Effector memory CD4-positive, alpha-beta T cell (primary cell): ENCODE measurements around the gene PRKAG2.

ENCODE experiments used
- DNase-seq, 3 donors: peaks; one replicate each; pipeline ENCODE4 v3.0.0-alpha.2; 2020
- H3K27ac ChIP-seq: 2 replicates; pipeline ENCODE4 v1.7.0; 2013; ENCODE audit warnings: mild to moderate bottlenecking, low read length, moderate library complexity; ENCODE audit not compliant: insufficient read depth, poor library complexity, severe bottlenecking
- H3K27me3 ChIP-seq: replicated peaks from 2 replicates; pipeline ENCODE4 v1.7.0; 2013; ENCODE audit warnings: mild to moderate bottlenecking, low read length; ENCODE audit not compliant: insufficient read depth, control insufficient read depth, poor library complexity, severe bottlenecking
- H3K36me3 ChIP-seq: 2 replicates; pipeline ENCODE4 v1.7.0; 2013; ENCODE audit warnings: mild to moderate bottlenecking, low read length, moderate library complexity; ENCODE audit not compliant: control insufficient read depth, insufficient read depth
- H3K4me1 ChIP-seq: 2 replicates; pipeline ENCODE4 v1.7.0; 2013; ENCODE audit warnings: low read length, mild to moderate bottlenecking; ENCODE audit not compliant: control insufficient read depth, insufficient read depth, poor library complexity, severe bottlenecking
- H3K4me3 ChIP-seq: 2 replicates; pipeline ENCODE4 v1.7.0; 2013; ENCODE audit warnings: low read length, low read depth, mild to moderate bottlenecking; ENCODE audit not compliant: insufficient read depth, poor library complexity, severe bottlenecking
- H3K9me3 ChIP-seq: 2 replicates; pipeline ENCODE4 v1.7.0; 2013; ENCODE audit warnings: mild to moderate bottlenecking, low read length, moderate library complexity; ENCODE audit not compliant: control insufficient read depth

PRKAG2 gene

DNA sequence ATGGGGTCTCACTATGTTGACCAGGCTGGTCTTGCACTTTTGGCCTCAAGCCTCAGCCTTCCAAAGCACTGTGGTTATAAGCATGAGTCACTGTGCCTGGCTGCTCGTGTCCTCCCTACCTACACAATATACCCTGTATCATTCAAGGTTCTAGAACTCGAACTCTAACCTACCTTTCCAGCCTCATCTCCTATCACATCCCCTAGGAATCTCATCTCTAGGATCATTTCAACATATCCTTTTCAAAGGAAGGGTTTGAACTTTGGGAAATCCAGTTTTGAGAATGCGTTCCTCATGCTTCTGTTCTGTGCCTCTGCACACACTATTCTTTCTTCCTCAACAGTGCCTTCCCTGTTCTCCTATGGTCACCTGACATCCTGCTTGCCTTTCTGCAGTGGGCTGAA is 269.4 kb downstream of the PRKAG2 start:
- DNase-seq: no peak
- peaks cover 10% of the 10 kb centered on the region for H3K36me3 ChIP-seq
- H3K27ac ChIP-seq: no peak overlapping the region
- no peak overlapping the region for H3K4me3 ChIP-seq
- no peaks in the 10 kb centered on the region for H3K9me3 ChIP-seq
- no peaks in the 10 kb centered on the region for H3K27me3 ChIP-seq
- H3K4me1 ChIP-seq: no peaks in the 10 kb centered on the region

DNA sequence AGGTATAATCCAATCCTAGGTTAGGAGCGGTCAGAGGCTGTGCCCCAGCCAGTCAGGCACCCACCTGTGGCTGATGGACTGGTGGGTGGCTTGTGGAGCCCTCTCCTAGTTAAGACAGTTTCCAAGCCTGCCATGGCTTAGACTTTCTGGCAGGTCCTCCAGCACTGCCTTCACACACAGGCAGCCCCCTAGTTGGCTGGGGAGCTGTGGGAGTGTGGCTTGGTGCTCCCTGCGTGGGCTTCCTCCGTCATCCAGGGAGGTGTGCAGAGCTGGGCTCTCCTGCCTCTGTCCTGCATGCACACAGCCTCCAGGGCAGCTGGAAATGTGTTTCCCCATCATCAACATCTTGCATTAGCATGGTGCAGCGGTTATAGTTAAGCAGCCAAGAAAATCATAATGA is 273.0 kb downstream of the PRKAG2 start:
- no peak overlapping the region for H3K27ac ChIP-seq
- H3K4me3 ChIP-seq: no peak overlapping the region
- peaks cover 5% of the 10 kb centered on the region for H3K36me3 ChIP-seq
- DNase-seq: no peak
- H3K27me3 ChIP-seq: no peaks in the 10 kb centered on the region
- H3K4me1 ChIP-seq: no peaks in the 10 kb centered on the region
- no peaks in the 10 kb centered on the region for H3K9me3 ChIP-seq

DNA sequence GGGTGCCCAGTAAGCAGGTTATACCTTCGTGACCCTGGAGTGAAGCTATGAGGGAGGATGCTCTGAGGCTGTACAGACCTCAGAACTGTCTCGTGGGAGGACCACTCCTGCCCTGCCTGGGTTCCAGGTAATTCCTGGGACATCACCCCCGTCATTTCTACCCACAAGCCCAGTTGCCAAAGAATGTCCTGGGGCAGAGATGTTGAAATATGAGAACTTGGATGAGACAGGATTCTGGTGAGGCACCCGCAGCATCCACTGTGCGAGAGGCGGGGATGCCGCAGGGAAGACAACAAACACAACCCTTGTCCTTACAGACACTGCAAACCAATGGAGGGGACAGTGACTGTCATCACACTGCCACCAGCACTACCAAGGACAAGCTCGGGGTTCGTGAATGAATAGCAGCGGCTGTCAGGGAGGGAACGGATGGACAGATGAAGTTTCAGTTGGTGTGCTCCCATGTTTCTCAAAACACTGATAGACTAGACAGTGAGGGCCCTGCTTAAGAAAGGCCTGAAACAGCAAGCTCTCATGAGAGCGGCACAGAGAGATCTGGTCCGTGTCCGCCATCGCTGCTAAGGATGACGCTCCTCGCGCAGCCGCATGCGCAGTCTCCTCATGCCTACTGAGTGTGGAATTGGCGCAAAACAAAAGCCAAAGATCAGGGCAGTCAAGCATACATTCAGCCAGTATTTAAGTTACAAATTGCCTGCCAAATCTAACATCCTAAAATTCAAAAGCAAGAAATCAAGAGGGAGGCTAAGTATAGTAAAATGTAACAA is 275.2 kb downstream of the PRKAG2 start:
- no peak for DNase-seq
- Histone ChIP-seq H3K9me3 (no peaks in the 10 kb centered on the region), H3K4me3 (no peak overlapping the region), H3K27me3 (no peaks in the 10 kb centered on the region), H3K36me3 (peaks cover 5% of the 10 kb centered on the region), H3K4me1 (no peaks in the 10 kb centered on the region), H3K27ac (no peak overlapping the region)

DNA sequence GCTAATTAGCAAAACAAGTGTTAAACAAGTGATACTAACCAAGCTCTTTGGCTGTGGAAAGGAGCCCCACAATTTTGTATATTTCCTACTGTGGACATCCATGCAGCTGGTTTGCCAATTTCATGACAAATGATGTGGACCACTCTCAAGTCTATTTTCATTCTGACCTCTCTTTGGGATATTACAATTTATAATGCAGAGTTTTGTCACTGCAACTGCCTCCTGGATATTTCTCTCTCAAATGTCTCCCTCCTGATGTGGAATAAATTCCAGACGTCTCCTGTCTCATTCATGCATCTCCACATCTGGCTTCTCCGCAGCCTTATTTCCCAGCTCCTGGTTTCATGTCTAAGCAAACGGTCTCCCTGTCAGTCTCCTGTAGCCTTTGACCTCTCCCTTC is 276.6 kb downstream of the PRKAG2 start:
- H3K27ac ChIP-seq: no peak overlapping the region

DNA sequence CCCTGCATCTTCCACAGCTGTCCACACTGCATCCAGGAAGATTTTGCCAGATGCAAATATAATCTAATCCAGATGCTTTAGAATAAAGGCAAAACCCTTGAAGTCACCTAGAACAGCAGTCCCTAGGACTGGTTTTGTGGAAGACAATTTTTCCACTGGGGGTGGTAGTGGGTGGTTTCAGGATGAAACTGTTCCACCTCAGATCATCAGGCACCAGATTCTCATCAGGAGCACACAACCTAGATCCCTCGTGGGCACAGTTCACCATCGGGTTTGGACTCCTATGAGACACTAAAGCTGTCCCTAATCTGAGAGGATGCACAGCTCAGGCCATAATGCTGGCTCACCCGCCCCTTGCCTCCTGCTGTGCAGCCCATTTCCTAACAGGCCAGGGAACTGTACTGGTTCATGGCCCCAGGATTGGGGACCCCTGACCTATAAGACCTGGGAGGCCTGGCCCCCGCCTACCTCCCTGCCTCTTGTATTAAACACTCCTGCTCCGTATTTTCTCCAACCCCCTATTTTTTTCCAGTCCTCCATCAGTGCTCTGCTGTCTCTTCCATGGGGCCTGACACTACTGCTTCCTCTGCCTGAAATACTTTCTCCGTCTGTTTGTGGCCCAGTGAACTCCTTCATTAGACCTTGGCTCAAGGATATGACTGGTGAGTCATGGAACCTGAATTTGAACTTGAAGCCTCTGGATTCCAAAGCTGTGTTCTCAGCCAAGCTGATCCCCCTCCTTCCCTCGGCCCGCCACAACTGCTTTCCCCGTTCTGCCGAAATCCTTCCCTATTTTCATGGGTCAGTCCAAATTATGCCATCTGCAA is 277.3 kb downstream of the PRKAG2 start:
- Histone ChIP-seq H3K27ac (no peak overlapping the region), H3K4me1 (no peaks in the 10 kb centered on the region), H3K9me3 (no peaks in the 10 kb centered on the region), H3K36me3 (peaks cover 5% of the 10 kb centered on the region), H3K4me3 (no peak overlapping the region), H3K27me3 (no peaks in the 10 kb centered on the region)
- no peak for DNase-seq

More for the DNA sequence above, 276.6 kb downstream of the PRKAG2 start:
- Histone ChIP-seq H3K4me3 (no peak overlapping the region), H3K9me3 (no peaks in the 10 kb centered on the region), H3K36me3 (peaks cover 5% of the 10 kb centered on the region), H3K4me1 (no peaks in the 10 kb centered on the region), H3K27me3 (no peaks in the 10 kb centered on the region)
- DNase-seq: no peak

DNA sequence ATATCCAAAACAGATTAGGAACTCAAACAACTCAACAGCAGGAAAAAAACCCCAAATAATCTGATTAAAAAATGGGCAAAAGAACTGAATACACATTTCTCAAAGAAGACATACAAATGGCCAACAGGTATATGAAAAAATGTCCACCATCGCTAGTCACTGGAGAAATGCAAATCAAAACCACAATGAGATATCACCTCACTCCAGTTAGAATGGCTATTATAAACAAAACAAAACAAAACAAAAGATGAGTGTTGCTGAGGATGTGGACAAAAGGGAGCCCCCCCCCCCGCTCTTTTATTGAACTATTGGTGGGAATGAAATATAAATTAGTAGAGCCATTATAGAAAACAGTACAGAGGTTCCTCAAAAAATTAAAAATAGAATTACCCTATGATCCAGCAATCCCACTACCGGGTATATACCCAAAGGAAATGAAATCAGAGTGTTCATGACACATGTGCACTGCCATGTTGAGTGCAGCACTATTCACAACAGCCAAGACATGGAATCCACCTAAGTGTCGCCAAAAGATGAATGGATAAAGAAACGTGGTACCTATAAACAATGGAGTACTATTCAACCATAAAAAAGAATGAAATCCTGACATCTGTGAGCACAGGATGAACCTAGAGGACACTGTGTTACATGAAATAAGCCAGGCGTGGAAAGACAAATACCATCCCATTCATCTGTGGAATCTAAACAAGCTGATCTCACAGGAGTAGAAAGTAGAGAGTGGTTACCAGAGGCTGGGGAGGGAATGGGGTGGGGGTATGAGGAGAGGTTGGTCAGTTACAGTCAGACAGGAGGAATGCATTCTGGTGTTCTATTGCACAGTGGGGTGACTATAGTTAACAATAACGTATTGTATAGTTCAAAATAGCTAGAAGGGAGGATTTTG is 279.1 kb downstream of the PRKAG2 start:
- Histone ChIP-seq H3K4me3 (no peak overlapping the region), H3K27ac (no peak overlapping the region), H3K9me3 (no peaks in the 10 kb centered on the region), H3K27me3 (no peaks in the 10 kb centered on the region), H3K36me3 (no peaks in the 10 kb centered on the region), H3K4me1 (no peaks in the 10 kb centered on the region)
- DNase-seq: no peak

DNA sequence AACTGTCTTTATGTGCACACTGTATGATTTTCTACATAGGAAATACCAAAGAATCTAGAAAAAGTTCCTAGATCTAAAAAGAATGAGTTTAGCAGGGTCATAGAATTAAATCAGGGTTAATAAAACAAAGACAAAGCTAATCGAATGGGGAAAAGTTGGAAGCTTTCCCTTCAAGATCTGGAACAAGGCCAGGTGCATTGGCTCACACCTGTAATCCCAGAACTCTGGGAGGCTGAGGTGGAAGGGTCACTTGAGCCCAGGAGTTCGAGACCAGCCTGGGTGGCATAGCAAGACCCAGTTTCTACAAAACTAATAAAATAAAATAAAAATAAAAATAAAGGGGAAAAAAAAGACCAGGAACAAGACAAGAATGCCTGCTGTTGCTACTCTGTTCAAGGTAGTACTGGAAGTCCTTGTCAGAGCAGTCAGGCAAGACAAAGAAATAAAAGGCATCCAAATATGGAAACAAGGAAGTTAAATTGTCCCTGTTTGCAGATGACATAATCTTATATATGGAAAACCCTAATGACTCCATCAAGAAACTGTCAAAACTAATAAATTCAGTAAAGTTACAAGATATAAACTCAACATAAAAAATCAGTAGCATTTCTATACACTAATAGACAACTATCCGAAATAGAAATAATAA is 281.1 kb downstream of the PRKAG2 start:
- H3K27ac ChIP-seq: no peak overlapping the region
- no peaks in the 10 kb centered on the region for H3K4me1 ChIP-seq

DNA sequence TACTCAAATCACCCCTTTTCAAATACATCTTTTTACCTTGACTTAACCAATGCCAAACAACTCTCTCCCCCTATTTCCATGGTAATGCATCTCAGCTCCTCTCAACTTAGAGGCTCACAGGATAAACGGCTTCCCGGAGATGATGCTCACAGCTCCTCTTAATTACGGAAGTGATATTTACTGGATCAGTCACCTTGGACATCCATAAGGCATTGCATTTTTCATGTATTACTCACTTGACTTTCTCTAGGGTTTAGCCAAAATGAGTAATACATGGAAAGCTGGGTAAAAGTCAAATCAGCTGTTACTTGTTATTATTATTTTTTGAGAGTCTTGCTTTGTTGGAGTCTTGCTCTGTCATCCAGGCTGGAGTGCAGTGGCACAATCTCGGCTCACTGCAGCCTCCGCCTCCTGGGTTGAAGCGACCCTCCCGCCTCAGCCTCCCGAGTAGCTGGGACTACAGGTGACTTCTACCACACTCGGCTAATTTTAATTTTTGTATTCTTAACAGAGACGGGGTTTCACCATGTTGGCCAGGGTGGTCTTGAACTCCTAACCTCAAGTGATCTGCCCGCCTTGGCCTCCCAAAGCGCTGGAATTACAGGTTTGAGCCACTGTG is 283.9 kb downstream of the PRKAG2 start:
- DNase-seq: no peak
- no peak overlapping the region for H3K27ac ChIP-seq
- H3K36me3 ChIP-seq: no peaks in the 10 kb centered on the region
- no peaks in the 10 kb centered on the region for H3K27me3 ChIP-seq
- no peaks in the 10 kb centered on the region for H3K9me3 ChIP-seq
- H3K4me1 ChIP-seq: no peaks in the 10 kb centered on the region
- H3K4me3 ChIP-seq: no peak overlapping the region

More for the DNA sequence above, 281.1 kb downstream of the PRKAG2 start:
- H3K27me3 ChIP-seq: no peaks in the 10 kb centered on the region
- no peak overlapping the region for H3K4me3 ChIP-seq
- H3K9me3 ChIP-seq: no peaks in the 10 kb centered on the region
- no peaks in the 10 kb centered on the region for H3K36me3 ChIP-seq
- no peak for DNase-seq

DNA sequence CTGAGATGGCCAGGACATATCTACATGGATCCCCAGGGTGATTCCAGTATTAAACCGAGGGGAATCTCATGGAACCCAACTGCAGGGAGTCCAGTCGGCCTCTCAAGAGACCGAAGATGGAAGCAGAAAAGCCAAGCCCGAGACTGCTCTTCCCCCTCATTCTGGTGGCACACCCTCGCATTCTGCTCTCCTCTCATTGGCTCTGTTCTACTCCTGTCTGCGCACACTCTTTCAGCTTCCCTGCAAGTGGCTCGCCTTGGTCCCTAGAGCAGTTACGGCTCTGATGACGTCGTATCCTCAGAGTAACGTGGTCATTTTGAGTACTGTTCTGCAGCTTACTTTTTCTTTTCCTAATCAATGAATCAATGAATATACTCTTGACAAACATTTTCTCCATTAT is 284.6 kb downstream of the PRKAG2 start:
- no peaks in the 10 kb centered on the region for H3K9me3 ChIP-seq
- no peak overlapping the region for H3K4me3 ChIP-seq
- no peaks in the 10 kb centered on the region for H3K4me1 ChIP-seq
- no peaks in the 10 kb centered on the region for H3K36me3 ChIP-seq
- H3K27ac ChIP-seq: no peak overlapping the region
- DNase-seq: no peak
- no peaks in the 10 kb centered on the region for H3K27me3 ChIP-seq
